WTC11 (cell line): ENCODE results near the gene RBBP4. TPM values are rescaled to one million over a fixed set of nuclear protein-coding genes. Genes with fewer than 3 reads are reported as not detected.

Source experiments
- ATAC-seq: fragments of 200-7000 bp; cut with Tn5 transposase; 2 replicates; pipeline ENCODE4 v1.10.0; 2021; ENCODE audit warnings: mild to moderate bottlenecking, moderate library complexity
- CTCF ChIA-PET: fragments of 300-600 bp; sonication (Branson Sonifier 250); formaldehyde crosslinking; loops from one replicate; lab custom pipeline; 2021; ENCODE audit warnings: antibody characterized with exemption; lab: Charles Lee
- POLR2A ChIA-PET: fragments of 350-600 bp; sonication (Branson Sonifier 250); formaldehyde crosslinking; loops from one replicate; lab custom pipeline; 2021; ENCODE audit warnings: antibody characterized with exemption; lab: Charles Lee
- DNase-seq: peaks from one replicate; pipeline ENCODE4 v3.0.0; 2021; ENCODE audit warnings: low spot score
- H3K27ac Mint-ChIP-seq: 2 replicates; pipeline ENCODE4 v1.8.0; 2021; ENCODE audit warnings: mixed read lengths
- H3K27me3 Mint-ChIP-seq: 2 replicates; pipeline ENCODE4 v1.8.0; 2021; ENCODE audit warnings: low read depth, mild to moderate bottlenecking, moderate library complexity, mixed read lengths
- H3K36me3 Mint-ChIP-seq: 2 replicates; pipeline ENCODE4 v1.8.0; 2021; ENCODE audit warnings: mixed read lengths
- H3K4me1 Mint-ChIP-seq: 2 replicates; pipeline ENCODE4 v1.8.0; 2022; ENCODE audit warnings: mixed read lengths
- H3K4me3 Mint-ChIP-seq: 2 replicates; pipeline ENCODE4 v1.8.0; 2021; ENCODE audit warnings: mild to moderate bottlenecking, moderate library complexity, mixed read lengths
- H3K9me3 Mint-ChIP-seq: 2 replicates; pipeline ENCODE4 v1.8.0; 2021; ENCODE audit warnings: mixed read lengths
- ATF6 ChIP-seq: sonication (generic); formaldehyde crosslinking; IDR thresholded peaks from 2 replicates; pipeline ENCODE4 v1.8.1; 2023; ENCODE audit warnings: mild to moderate bottlenecking, missing genetic modification reagents
- EMX1 ChIP-seq: fragments of 250-450 bp; sonication (Bioruptor Pico); IDR thresholded peaks from 2 replicates; pipeline ENCODE4 v1.8.0; 2021; ENCODE audit warnings: mild to moderate bottlenecking
- ESRRA ChIP-seq: sonication (generic); formaldehyde crosslinking; IDR thresholded peaks from 2 replicates; pipeline ENCODE4 v1.8.1; 2022; ENCODE audit warnings: mild to moderate bottlenecking, missing genetic modification reagents, borderline replicate concordance
- GRHL2 ChIP-seq: fragments of 250-450 bp; sonication (Bioruptor Pico); IDR thresholded peaks from 2 replicates; pipeline ENCODE4 v1.8.0; 2022; ENCODE audit warnings: mild to moderate bottlenecking, moderate library complexity; ENCODE audit not compliant: insufficient replicate concordance, severe bottlenecking
- HMGXB4 ChIP-seq: sonication (generic); formaldehyde crosslinking; IDR thresholded peaks from 2 replicates; pipeline ENCODE4 v1.8.1; 2023; ENCODE audit warnings: mild to moderate bottlenecking, moderate library complexity, missing genetic modification reagents
- MXD4 ChIP-seq: fragments of 250-450 bp; sonication (Bioruptor Pico); IDR thresholded peaks from 2 replicates; pipeline ENCODE4 v1.8.0; 2021; ENCODE audit warnings: mild to moderate bottlenecking, moderate library complexity, borderline replicate concordance
- NFYB ChIP-seq: sonication (generic); formaldehyde crosslinking; conservative IDR thresholded peaks from 2 replicates; pipeline ENCODE4 v1.8.0; 2022; ENCODE audit warnings: low read depth, missing genetic modification reagents
- PRDM15 ChIP-seq: sonication (generic); formaldehyde crosslinking; IDR thresholded peaks from 2 replicates; pipeline ENCODE4 v1.8.0; 2022; ENCODE audit warnings: missing genetic modification reagents
- RELA ChIP-seq: sonication (generic); formaldehyde crosslinking; IDR thresholded peaks from 2 replicates; pipeline ENCODE4 v1.8.1; 2022; ENCODE audit warnings: missing genetic modification reagents, mild to moderate bottlenecking, borderline replicate concordance
- SMAD3 ChIP-seq: sonication (generic); formaldehyde crosslinking; IDR thresholded peaks from 2 replicates; pipeline ENCODE4 v1.8.0; 2022; ENCODE audit warnings: missing genetic modification reagents, mild to moderate bottlenecking, borderline replicate concordance
- SMAD4 ChIP-seq: sonication (generic); formaldehyde crosslinking; IDR thresholded peaks from 2 replicates; pipeline ENCODE4 v1.8.0; 2022; ENCODE audit warnings: mild to moderate bottlenecking, missing genetic modification reagents
- ZNF121 ChIP-seq: sonication (generic); formaldehyde crosslinking; IDR thresholded peaks from 2 replicates; pipeline ENCODE4 v1.8.0; 2023; ENCODE audit warnings: missing genetic modification reagents
- ZNF416 ChIP-seq: fragments of 250-450 bp; sonication (Bioruptor Pico); IDR thresholded peaks from 2 replicates; pipeline ENCODE4 v1.9.0; 2021; ENCODE audit warnings: mild to moderate bottlenecking, inconsistent platforms
- total RNA-seq: library from RNA; stranded (reverse); gene quantifications from 3 replicates; pipeline ENCODE4 v1.2.3, GENCODE V29; 2021
- TF ChIP-seq, protein P1 (sequence below): fragments of 200-600 bp; IDR thresholded peaks from 2 replicates; pipeline ENCODE4 v1.8.0; 2022; ENCODE audit warnings: antibody characterized with exemption
- TF ChIP-seq, protein P2 (sequence below): fragments of 250-450 bp; sonication (Bioruptor Pico); IDR thresholded peaks from 2 replicates; pipeline ENCODE4 v1.9.0; 2021; ENCODE audit warnings: moderate library complexity, mild to moderate bottlenecking, inconsistent platforms, borderline replicate concordance
- TF ChIP-seq, protein P3 (sequence below): sonication (generic); formaldehyde crosslinking; IDR thresholded peaks from 2 replicates; pipeline ENCODE4 v1.8.1; 2023; ENCODE audit warnings: mild to moderate bottlenecking, missing genetic modification reagents, moderate library complexity

RBBP4 gene
- total RNA-seq, 1 experiment from 2014 or later: 331 TPM

DNA sequence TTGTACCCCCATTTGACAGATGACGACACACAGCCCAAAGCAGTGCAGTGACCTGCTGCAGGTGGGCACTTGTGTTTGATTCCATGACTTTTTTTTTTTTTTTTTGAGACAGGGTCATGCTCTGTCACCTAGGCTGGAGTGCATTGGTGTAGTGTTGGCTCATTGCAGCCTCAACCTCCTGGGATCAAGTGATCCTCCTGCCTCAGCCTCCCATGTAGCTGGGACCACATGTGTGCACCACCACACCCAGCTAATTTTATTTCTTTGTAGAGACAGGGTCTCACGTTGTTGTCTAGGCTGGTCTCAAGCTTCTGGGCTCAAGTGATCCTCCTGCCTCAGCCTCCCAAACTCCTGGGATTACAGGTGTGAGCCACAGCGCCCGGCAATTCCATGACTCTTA is 66.5 kb downstream of the RBBP4 start:
- H3K36me3 Mint-ChIP-seq: no peaks in the 10 kb centered on the region
- no peak overlapping the region for H3K27ac Mint-ChIP-seq
- ChIA-PET POLR2A (interaction anchor here (0.6 to 1.6 kb wide), 3 partner anchors 21 to 56 kb away, joined by 4 to 8 read pairs (median 7); no protein-coding TSS in a partner anchor), CTCF (interaction anchor here (0.9 to 3.4 kb wide), 4 partner anchors 19 to 159 kb away, joined by 3 to 36 read pairs (median 3); no protein-coding TSS in a partner anchor)
- no peak overlapping the region for H3K4me3 Mint-ChIP-seq
- no peak for ATAC-seq
- H3K27me3 Mint-ChIP-seq: peaks cover 4% of the 10 kb centered on the region
- H3K4me1 Mint-ChIP-seq: peaks cover 25% of the 10 kb centered on the region
- TF ChIP-seq EMX1 (CRISPR knock-in tag) (no peak), ZNF121 (no peak), MXD4 (CRISPR knock-in tag) (no peak), RELA (CRISPR knock-in tag) (no peak), ZNF416 (CRISPR knock-in tag) (no peak), GRHL2 (no peak), SMAD4 (CRISPR knock-in tag) (no peak), NFYB (CRISPR knock-in tag) (no peak), SMAD3 (CRISPR knock-in tag) (no peak), ESRRA (no peak)
- TF ChIP-seq, protein P1, sequence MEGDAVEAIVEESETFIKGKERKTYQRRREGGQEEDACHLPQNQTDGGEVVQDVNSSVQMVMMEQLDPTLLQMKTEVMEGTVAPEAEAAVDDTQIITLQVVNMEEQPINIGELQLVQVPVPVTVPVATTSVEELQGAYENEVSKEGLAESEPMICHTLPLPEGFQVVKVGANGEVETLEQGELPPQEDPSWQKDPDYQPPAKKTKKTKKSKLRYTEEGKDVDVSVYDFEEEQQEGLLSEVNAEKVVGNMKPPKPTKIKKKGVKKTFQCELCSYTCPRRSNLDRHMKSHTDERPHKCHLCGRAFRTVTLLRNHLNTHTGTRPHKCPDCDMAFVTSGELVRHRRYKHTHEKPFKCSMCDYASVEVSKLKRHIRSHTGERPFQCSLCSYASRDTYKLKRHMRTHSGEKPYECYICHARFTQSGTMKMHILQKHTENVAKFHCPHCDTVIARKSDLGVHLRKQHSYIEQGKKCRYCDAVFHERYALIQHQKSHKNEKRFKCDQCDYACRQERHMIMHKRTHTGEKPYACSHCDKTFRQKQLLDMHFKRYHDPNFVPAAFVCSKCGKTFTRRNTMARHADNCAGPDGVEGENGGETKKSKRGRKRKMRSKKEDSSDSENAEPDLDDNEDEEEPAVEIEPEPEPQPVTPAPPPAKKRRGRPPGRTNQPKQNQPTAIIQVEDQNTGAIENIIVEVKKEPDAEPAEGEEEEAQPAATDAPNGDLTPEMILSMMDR: no peak
- TF ChIP-seq, protein P2, sequence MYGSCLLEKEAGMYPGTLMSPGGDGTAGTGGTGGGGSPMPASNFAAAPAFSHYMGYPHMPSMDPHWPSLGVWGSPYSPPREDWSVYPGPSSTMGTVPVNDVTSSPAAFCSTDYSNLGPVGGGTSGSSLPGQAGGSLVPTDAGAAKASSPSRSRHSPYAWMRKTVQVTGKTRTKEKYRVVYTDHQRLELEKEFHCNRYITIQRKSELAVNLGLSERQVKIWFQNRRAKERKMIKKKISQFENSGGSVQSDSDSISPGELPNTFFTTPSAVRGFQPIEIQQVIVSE (CRISPR knock-in tag): no peak
- TF ChIP-seq, protein P3, sequence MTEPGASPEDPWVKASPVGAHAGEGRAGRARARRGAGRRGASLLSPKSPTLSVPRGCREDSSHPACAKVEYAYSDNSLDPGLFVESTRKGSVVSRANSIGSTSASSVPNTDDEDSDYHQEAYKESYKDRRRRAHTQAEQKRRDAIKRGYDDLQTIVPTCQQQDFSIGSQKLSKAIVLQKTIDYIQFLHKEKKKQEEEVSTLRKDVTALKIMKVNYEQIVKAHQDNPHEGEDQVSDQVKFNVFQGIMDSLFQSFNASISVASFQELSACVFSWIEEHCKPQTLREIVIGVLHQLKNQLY (CRISPR knock-in tag): no peak
- no peak for DNase-seq
- H3K9me3 Mint-ChIP-seq: no peaks in the 10 kb centered on the region

- DNase-seq (no peak), ATAC-seq (no peak)
- ChIA-PET POLR2A (interaction anchor here (1.0 kb wide), 1 partner anchor 21 kb away, joined by 4 read pairs; no protein-coding TSS in a partner anchor), CTCF (interaction anchor here (0.9 to 3.4 kb wide), 2 partner anchors 19 to 56 kb away, joined by 3 to 36 read pairs; no protein-coding TSS in a partner anchor)
- H3K9me3 Mint-ChIP-seq: no peaks in the 10 kb centered on the region
- no peak overlapping the region for H3K27ac Mint-ChIP-seq
- no peak overlapping the region for H3K4me3 Mint-ChIP-seq
- no peak for TF ChIP-seq HMGXB4 (CRISPR knock-in tag)
- no peak for TF ChIP-seq ATF6 (CRISPR knock-in tag)
- TF ChIP-seq MXD4 (CRISPR knock-in tag): no peak
- no peak for TF ChIP-seq PRDM15
- TF ChIP-seq, all 79 proteins: peak for 0
- peaks cover 22% of the 10 kb centered on the region for H3K4me1 Mint-ChIP-seq
- H3K27me3 Mint-ChIP-seq: peaks cover 4% of the 10 kb centered on the region
- no peaks in the 10 kb centered on the region for H3K36me3 Mint-ChIP-seq
These were observed 67.0 kb downstream of the RBBP4 start for GRCh38 chr1:32718036-32718435.
